ENCODE results near the gene RFX2. TPM values are rescaled to one million over a fixed set of nuclear protein-coding genes. Genes with fewer than 3 reads are reported as not detected.
A peak's percentile ranks its signal among the peaks of the same experiment; 100 is the strongest.

Gene RFX2
- total and polyA plus RNA-seq, 2 experiments from 2014 or later: 2.3 to 4.9 TPM

GRCh38 chr19:6066661-6067646 lies 43.3 kb downstream of the RFX2 start:
- Histone ChIP-seq H3K9me2 (replicated peaks; ENCODE audit: insufficient read depth) (no peaks in the 10 kb centered on the region), H3K27ac (peak overlapping the region; percentile 82), H2AFZ (no peak overlapping the region), H3K9me3 (ENCODE audit: low read depth) (no peaks in the 10 kb centered on the region), H3K4me3 (no peak overlapping the region), H3K79me2 (no peaks in the 10 kb centered on the region), H3K27me3 (no peaks in the 10 kb centered on the region), H4K20me1 (ENCODE audit: insufficient read depth, poor library complexity, severe bottlenecking) (no peaks in the 10 kb centered on the region), H3K4me2 (peak overlapping the region; percentile 68), H3K36me3 (replicated peaks; ENCODE audit: insufficient read depth, low read depth) (no peaks in the 10 kb centered on the region), H3K4me1 (ENCODE audit: insufficient read depth) (peaks cover 12% of the 10 kb centered on the region)
- TF ChIP-seq EZH2phosphoT487 (IDR thresholded peaks at IDR 0.05; ENCODE audit: low read depth, severe bottlenecking, unreplicated experiment) (no peak), EZH2 (IDR thresholded peaks at IDR 0.05; ENCODE audit: borderline replicate concordance) (no peak), CTCF (IDR thresholded peaks at IDR 0.05; ENCODE audit: poor library complexity) (no peak)
- DNase-seq (ENCODE audit: low spot score): peak; percentile 95
- 38% methylated on average over 18 of the region's 18 CpGs for WGBS (ENCODE audit: low lambda C conversion rate, missing lambda C conversion rate)

- 31% methylated on average over 16 of the region's 16 CpGs for WGBS (ENCODE audit: low lambda C conversion rate, missing lambda C conversion rate)
- Histone ChIP-seq H2AFZ (no peak overlapping the region), H3K9me2 (replicated peaks; ENCODE audit: insufficient read depth) (no peaks in the 10 kb centered on the region), H4K20me1 (ENCODE audit: insufficient read depth, poor library complexity, severe bottlenecking) (no peaks in the 10 kb centered on the region), H3K27me3 (no peaks in the 10 kb centered on the region), H3K27ac (peak overlapping the region; percentile 82), H3K4me3 (no peak overlapping the region), H3K4me2 (peak overlapping the region; percentile 68), H3K36me3 (replicated peaks; ENCODE audit: insufficient read depth, low read depth) (no peaks in the 10 kb centered on the region), H3K9me3 (ENCODE audit: low read depth) (no peaks in the 10 kb centered on the region), H3K79me2 (no peaks in the 10 kb centered on the region), H3K4me1 (ENCODE audit: insufficient read depth) (peaks cover 18% of the 10 kb centered on the region)
- DNase-seq (ENCODE audit: low spot score): peak; percentile 72
- TF ChIP-seq CTCF (IDR thresholded peaks at IDR 0.05; ENCODE audit: poor library complexity) (no peak), EZH2phosphoT487 (IDR thresholded peaks at IDR 0.05; ENCODE audit: low read depth, severe bottlenecking, unreplicated experiment) (no peak), EZH2 (IDR thresholded peaks at IDR 0.05; ENCODE audit: borderline replicate concordance) (no peak)
Measured at GRCh38 chr19:6065685-6066374, 44.5 kb downstream of the RFX2 start.

GRCh38 chr19:6064336-6065073 lies 45.8 kb downstream of the RFX2 start:
- no peaks in the 10 kb centered on the region for H3K79me2 ChIP-seq
- no peaks in the 10 kb centered on the region for H3K36me3 ChIP-seq (replicated peaks; ENCODE audit: insufficient read depth, low read depth)
- peak overlapping the region; percentile 50 for H3K27ac ChIP-seq
- H3K27me3 ChIP-seq: no peaks in the 10 kb centered on the region
- H3K4me3 ChIP-seq: no peak overlapping the region
- H3K4me2 ChIP-seq: no peak overlapping the region
- peaks cover 18% of the 10 kb centered on the region for H3K4me1 ChIP-seq (ENCODE audit: insufficient read depth)
- WGBS (ENCODE audit: low lambda C conversion rate, missing lambda C conversion rate): 88% methylated on average over 8 of the region's 8 CpGs
- no peak overlapping the region for H2AFZ ChIP-seq
- no peak for TF ChIP-seq EZH2 (IDR thresholded peaks at IDR 0.05; ENCODE audit: borderline replicate concordance)
- TF ChIP-seq EZH2phosphoT487 (IDR thresholded peaks at IDR 0.05; ENCODE audit: low read depth, severe bottlenecking, unreplicated experiment): no peak
- no peak for TF ChIP-seq CTCF (IDR thresholded peaks at IDR 0.05; ENCODE audit: poor library complexity)
- no peaks in the 10 kb centered on the region for H4K20me1 ChIP-seq (ENCODE audit: insufficient read depth, poor library complexity, severe bottlenecking)
- no peaks in the 10 kb centered on the region for H3K9me3 ChIP-seq (ENCODE audit: low read depth)
- no peak for DNase-seq (ENCODE audit: low spot score)
- H3K9me2 ChIP-seq (replicated peaks; ENCODE audit: insufficient read depth): no peaks in the 10 kb centered on the region
